HCT116 (cell line): ENCODE measurements around the gene NDUFS8. TPM values are rescaled to one million over a fixed set of nuclear protein-coding genes. Genes with fewer than 3 reads are reported as not detected.

Experiments used
- ATAC-seq: fragments of 200-7000 bp; cut with Tn5 transposase; 2 replicates; pipeline ENCODE4 v1.9.1; 2020; ENCODE audit warnings: mild to moderate bottlenecking, moderate library complexity
- BruUV-seq: library from RNA; stranded (reverse); fragments of 400-500 nt; replicated peaks from 2 replicates; lab custom pipeline; 2021; lab: Mats Ljungman, UMichigan
- CTCF ChIA-PET: fragments of 300-600 bp; sonication (Branson Sonifier 250); formaldehyde crosslinking; loops from one replicate; lab custom pipeline; 2021; ENCODE audit warnings: antibody characterized with exemption; lab: Charles Lee
- POLR2A ChIA-PET: fragments of 300-600, 350-600 bp; sonication (Branson Sonifier 250); formaldehyde crosslinking; loops from one replicate; lab custom pipeline; 2021; ENCODE audit warnings: antibody characterized with exemption; lab: Charles Lee
- RAD21 ChIA-PET, 2 experiments: fragments of 300-600 bp; sonication (Branson Sonifier 250); formaldehyde crosslinking; loops; one replicate each; lab custom pipeline; 2023; ENCODE audit warnings: low total read pairs in 2 of 2; ENCODE audit not compliant: uncharacterized antibody in 2 of 2, unreplicated experiment in 2 of 2, low non-redundant PET in 1 of 2; lab: Charles Lee
- DNase-seq: peaks from one replicate; pipeline ENCODE4 v3.0.0-alpha.2; 2010; ENCODE audit warnings: low read depth, low spot score
- H2AFZ ChIP-seq: fragments of 200-600 bp; shearing (Covaris generic), sonication (generic); 2 replicates; pipeline ENCODE4 v1.6.1; 2017; ENCODE audit warnings: low read depth, mixed run types, mixed read lengths, antibody characterized with exemption, low read length; ENCODE audit not compliant: poor library complexity, severe bottlenecking
- H3K27ac ChIP-seq: 2 replicates; pipeline ENCODE4 v1.5.1; 2012; ENCODE audit warnings: low read depth, low read length
- H3K27me3 ChIP-seq: fragments of 200-600 bp; sonication (generic); 2 replicates; pipeline ENCODE4 v1.6.1; 2016; ENCODE audit warnings: mixed run types, low read length, mixed read lengths; ENCODE audit not compliant: insufficient read depth
- H3K36me3 ChIP-seq, 2 experiments: fragments of 200-500 bp in 1 of 2; fragments of 200-600 bp in 1 of 2; sonication (Bioruptor generic) in 1 of 2; sonication (generic) in 1 of 2; 2 replicates each; pipeline versions ENCODE4 v1.5.1 to v1.6.1; 2014 to 2016; ENCODE audit warnings: low read length in 2 of 2, inconsistent platforms in 1 of 2, mixed read lengths in 1 of 2, mixed run types in 1 of 2; ENCODE audit not compliant: insufficient read depth in 2 of 2, control insufficient read depth in 1 of 2
- H3K4me1 ChIP-seq, 2 experiments: fragments of 200-600 bp in 1 of 2; sonication (generic) in 1 of 2; 2 replicates each; pipeline versions ENCODE4 v1.5.1 to v1.6.1; 2012 to 2017; ENCODE audit warnings: low read length in 2 of 2, inconsistent platforms in 1 of 2, mild to moderate bottlenecking in 1 of 2, mixed read lengths in 1 of 2, mixed run types in 1 of 2, moderate library complexity in 1 of 2; ENCODE audit not compliant: insufficient read depth in 2 of 2, control insufficient read depth in 1 of 2
- H3K4me2 ChIP-seq: fragments of 200-600 bp; sonication (generic); 2 replicates; pipeline ENCODE4 v1.6.1; 2017; ENCODE audit warnings: mixed run types, low read length, mixed read lengths
- H3K4me3 ChIP-seq, 2 experiments: fragments of 200-600 bp in 1 of 2; sonication (generic) in 1 of 2; replicated peaks in 1 of 2; 2 replicates each; pipeline ENCODE4 v1.5.1; 2011 to 2016; ENCODE audit warnings: low read length in 2 of 2, control low read depth in 1 of 2, low read depth in 1 of 2, mild to moderate bottlenecking in 1 of 2, mixed read lengths in 1 of 2, mixed run types in 1 of 2
- H3K79me2 ChIP-seq: fragments of 200-600 bp; sonication (generic); 2 replicates; pipeline ENCODE4 v1.6.1; 2017; ENCODE audit warnings: mild to moderate bottlenecking, mixed run types, low read length, moderate library complexity, mixed read lengths; ENCODE audit not compliant: insufficient read depth
- H3K9ac ChIP-seq: fragments of 200-600 bp; sonication (generic); 2 replicates; pipeline ENCODE4 v1.6.1; 2016; ENCODE audit warnings: low read length, mixed read lengths
- H3K9me2 ChIP-seq: fragments of 200-600 bp; sonication (generic), shearing (Covaris generic); 2 replicates; pipeline ENCODE4 v1.6.1; 2017; ENCODE audit warnings: mixed run types, mild to moderate bottlenecking, moderate library complexity; ENCODE audit not compliant: insufficient read depth
- H3K9me3 ChIP-seq, 2 experiments: fragments of 200-500 bp in 1 of 2; fragments of 200-600 bp in 1 of 2; sonication (Bioruptor generic) in 1 of 2; sonication (generic) in 1 of 2; 2 replicates each; pipeline ENCODE4 v1.6.1; 2014 to 2017; ENCODE audit warnings: low read length in 2 of 2, mixed read lengths in 2 of 2, inconsistent platforms in 1 of 2, low read depth in 1 of 2, mild to moderate bottlenecking in 1 of 2, mixed run types in 1 of 2, moderate library complexity in 1 of 2; ENCODE audit not compliant: control insufficient read depth in 1 of 2, insufficient read depth in 1 of 2
- H4K20me1 ChIP-seq: fragments of 200-600 bp; sonication (generic), shearing (Covaris generic); 2 replicates; pipeline ENCODE4 v1.6.1; 2017; ENCODE audit warnings: mixed run types, mild to moderate bottlenecking, moderate library complexity; ENCODE audit not compliant: insufficient read depth
- EGR1 ChIP-seq: IDR thresholded peaks from 2 replicates; pipeline ENCODE4 v1.6.1; 2012; ENCODE audit warnings: low read depth
- ELF1 ChIP-seq: IDR thresholded peaks from 2 replicates; pipeline ENCODE4 v1.6.1; 2012; ENCODE audit warnings: low read depth, borderline replicate concordance
- EZH2 ChIP-seq: fragments of 200-600 bp; sonication (generic); IDR thresholded peaks from 2 replicates; pipeline ENCODE4 v1.6.1; 2017; ENCODE audit warnings: antibody characterized with exemption, mixed run types
- FOSL1 ChIP-seq: IDR thresholded peaks from 2 replicates; pipeline ENCODE4 v1.6.1; 2012; ENCODE audit warnings: low read depth
- POLR2A ChIP-seq: IDR thresholded peaks from 2 replicates; pipeline ENCODE4 v1.7.0; 2011; ENCODE audit warnings: borderline replicate concordance; ENCODE audit not compliant: insufficient read depth, insufficient read length; ENCODE audit errors: extremely low read depth
- POLR2AphosphoS5 ChIP-seq: IDR thresholded peaks from 2 replicates; pipeline ENCODE4 v1.6.1; 2011; ENCODE audit warnings: mild to moderate bottlenecking, low read depth, low read length, moderate library complexity
- SIN3A ChIP-seq: IDR thresholded peaks from 2 replicates; pipeline ENCODE4 v1.6.1; 2012; ENCODE audit warnings: low read depth
- SRF ChIP-seq: IDR thresholded peaks from 2 replicates; pipeline ENCODE4 v1.6.1; 2012; ENCODE audit warnings: low read depth
- intact Hi-C: fragments of 100-400 bp; cut with micrococcal nuclease; formaldehyde crosslinking; loops from 2 replicates; pipeline ENCODE4 v1.10.0; 2022
- total RNA-seq: library from RNA; stranded (reverse); gene quantifications from one replicate; pipeline ENCODE4 v1.2.1, GENCODE V29; 2021; ENCODE audit not compliant: unreplicated experiment
- TF ChIP-seq, protein P1 (sequence below): IDR thresholded peaks from 2 replicates; pipeline ENCODE4 v1.6.1; 2011; ENCODE audit warnings: mild to moderate bottlenecking, low read length, moderate library complexity; ENCODE audit not compliant: insufficient replicate concordance; ENCODE audit errors: extremely low read depth

Gene NDUFS8
- total RNA-seq, 1 experiment from 2014 or later, result 189 TPM

- DNase-seq, result no peak
- H3K4me2 ChIP-seq, result no peak overlapping the region
- H3K4me3 ChIP-seq, result no peak overlapping the region
- no peaks in the 10 kb centered on the region for H3K9me3 ChIP-seq
- TF ChIP-seq POLR2AphosphoS5, result no peak
- TF ChIP-seq EGR1, result no peak
- TF ChIP-seq, protein P1, sequence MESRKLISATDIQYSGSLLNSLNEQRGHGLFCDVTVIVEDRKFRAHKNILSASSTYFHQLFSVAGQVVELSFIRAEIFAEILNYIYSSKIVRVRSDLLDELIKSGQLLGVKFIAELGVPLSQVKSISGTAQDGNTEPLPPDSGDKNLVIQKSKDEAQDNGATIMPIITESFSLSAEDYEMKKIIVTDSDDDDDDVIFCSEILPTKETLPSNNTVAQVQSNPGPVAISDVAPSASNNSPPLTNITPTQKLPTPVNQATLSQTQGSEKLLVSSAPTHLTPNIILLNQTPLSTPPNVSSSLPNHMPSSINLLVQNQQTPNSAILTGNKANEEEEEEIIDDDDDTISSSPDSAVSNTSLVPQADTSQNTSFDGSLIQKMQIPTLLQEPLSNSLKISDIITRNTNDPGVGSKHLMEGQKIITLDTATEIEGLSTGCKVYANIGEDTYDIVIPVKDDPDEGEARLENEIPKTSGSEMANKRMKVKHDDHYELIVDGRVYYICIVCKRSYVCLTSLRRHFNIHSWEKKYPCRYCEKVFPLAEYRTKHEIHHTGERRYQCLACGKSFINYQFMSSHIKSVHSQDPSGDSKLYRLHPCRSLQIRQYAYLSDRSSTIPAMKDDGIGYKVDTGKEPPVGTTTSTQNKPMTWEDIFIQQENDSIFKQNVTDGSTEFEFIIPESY, result no peak
- no peak for TF ChIP-seq EZH2
- no peak for TF ChIP-seq FOSL1
- TF ChIP-seq POLR2A, result no peak
- no peak for TF ChIP-seq SRF
- H3K79me2 ChIP-seq, result no peaks in the 10 kb centered on the region
- H3K27ac ChIP-seq, result no peak overlapping the region
- intact Hi-C loops, result no loop called here
- H3K4me1 ChIP-seq, result no peaks in the 10 kb centered on the region
- BruUV-seq, result no TSS peak
- ChIA-PET RAD21 (interaction anchor here in 1 of 2 experiments (0.7 kb wide), 1 partner anchor 39 kb away, joined by 3 read pairs; no protein-coding TSS in a partner anchor), CTCF (no interaction called here), POLR2A (no interaction called here)
- no peaks in the 10 kb centered on the region; a peak in 1 of 4 replicates for H3K36me3 ChIP-seq
- 0 out of 2 replicates have a peak, but pooled peaks have one; percentile 7 for ATAC-seq
- H4K20me1 ChIP-seq, result no peaks in the 10 kb centered on the region
- H3K27me3 ChIP-seq, result no peaks in the 10 kb centered on the region
- H3K9me2 ChIP-seq, result no peaks in the 10 kb centered on the region
- H2AFZ ChIP-seq, result no peak overlapping the region
- no peak overlapping the region for H3K9ac ChIP-seq
Measured at GRCh38 chr11:68052137-68052873, 21.8 kb downstream of the NDUFS8 start.

DNA sequence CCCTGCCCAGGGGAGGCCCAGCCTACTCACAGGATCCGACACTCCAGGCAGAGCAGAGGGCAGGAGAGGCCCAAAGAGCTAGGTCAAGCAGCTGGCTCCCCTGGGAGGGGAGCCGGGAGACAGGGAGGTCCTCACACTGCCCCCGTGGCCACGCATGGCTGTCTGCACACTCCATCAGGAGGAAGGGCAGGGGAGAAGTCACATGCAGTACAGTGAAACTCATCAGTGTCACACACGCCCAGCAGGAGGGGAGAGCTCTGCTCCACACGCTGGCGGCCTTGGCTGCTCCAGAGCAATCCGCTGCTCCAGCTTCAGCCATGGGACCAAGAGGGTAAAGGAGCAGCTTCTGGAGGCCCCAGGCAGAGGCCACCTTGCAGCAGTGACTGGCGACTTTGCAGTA lies 22.6 kb downstream of the NDUFS8 start:
- H3K4me1 ChIP-seq, result no peaks in the 10 kb centered on the region
- no peaks in the 10 kb centered on the region for H3K79me2 ChIP-seq
- no TSS peak for BruUV-seq
- no peaks in the 10 kb centered on the region for H3K27me3 ChIP-seq
- intact Hi-C loops, result no loop called here
- DNase-seq (no peak), ATAC-seq (no peak)
- H2AFZ ChIP-seq, result no peak overlapping the region
- POLR2A ChIA-PET, result no interaction called here
- H3K9me2 ChIP-seq, result no peaks in the 10 kb centered on the region
- no peak overlapping the region for H3K4me3 ChIP-seq
- TF ChIP-seq SIN3A (no peak), ELF1 (no peak)
- no peak overlapping the region for H3K4me2 ChIP-seq
- no peak overlapping the region for H3K27ac ChIP-seq
- CTCF ChIA-PET, result no interaction called here
- peaks cover 0 to 7% of the 10 kb centered on the region in 2 experiments; a peak in 1 of 4 replicates for H3K36me3 ChIP-seq
- no peaks in the 10 kb centered on the region for H3K9me3 ChIP-seq
- no peaks in the 10 kb centered on the region for H4K20me1 ChIP-seq
- RAD21 ChIA-PET, result interaction anchor here in 1 of 2 experiments (0.7 kb wide), 1 partner anchor 40 kb away, joined by 3 read pairs; no protein-coding TSS in a partner anchor
- H3K9ac ChIP-seq, result no peak overlapping the region
